Measurements from ENCODE around the gene SYCE1L. TPM values are rescaled to one million over a fixed set of nuclear protein-coding genes. Genes with fewer than 3 reads are reported as not detected.

SYCE1L gene
- total RNA-seq, 1 experiment from 2014 or later, result 9.9 TPM

- no peak overlapping the region for H2BK12ac ChIP-seq (ENCODE audit: insufficient read length, low read depth, low read length)
- no peaks in the 10 kb centered on the region for H3K9me3 ChIP-seq (ENCODE audit: control insufficient read depth, low read depth, low read length)
- peaks cover 8% of the 10 kb centered on the region for H3K23me2 ChIP-seq (ENCODE audit: insufficient read length, low read depth, low read length, poor library complexity, severe bottlenecking)
- H3K27me3 ChIP-seq (ENCODE audit: insufficient read depth, low read length), result no peaks in the 10 kb centered on the region; the same call in 1 of the 2 replicates
- Mint-ChIP-seq H3K27me3 (ENCODE audit: low read depth) (no peaks in the 10 kb centered on the region), H3K27ac (no peak overlapping the region), H3K36me3 (ENCODE audit: insufficient read depth in 1 of 3, low read depth in 3 of 3) (peaks cover 19 to 59% (median 50%) of the 10 kb centered on the region in 3 experiments), H3K4me3 (no peak overlapping the region), H3K9me3 (no peaks in the 10 kb centered on the region), H3K4me1 (peaks cover 12 to 19% of the 10 kb centered on the region in 2 experiments)
- WGBS (ENCODE audit: extremely low coverage, insufficient read length, low lambda C conversion rate), result no CpG with 5 or more reads among the region's 48 CpGs
- H2AFZ ChIP-seq (ENCODE audit: low read length), result no peak overlapping the region
- no peak overlapping the region for H4K8ac ChIP-seq (replicated peaks; ENCODE audit: insufficient read length, low read depth, low read length)
- H4K20me1 ChIP-seq (ENCODE audit: control insufficient read depth, insufficient read depth, insufficient read length), result no peaks in the 10 kb centered on the region
- no peak overlapping the region for H2BK20ac ChIP-seq (ENCODE audit: low read depth, low read length, poor library complexity, severe bottlenecking)
- no peak overlapping the region for H4K5ac ChIP-seq (ENCODE audit: insufficient read length, low read depth, low read length)
- no peak overlapping the region for H3K56ac ChIP-seq (ENCODE audit: insufficient read length, low read depth, low read length)
- H3K23ac ChIP-seq (ENCODE audit: insufficient read length, low read depth, low read length), result no peak overlapping the region
- H3K9ac ChIP-seq (ENCODE audit: extremely low read depth, insufficient read length, low read length), result no peak overlapping the region
- H3K18ac ChIP-seq (ENCODE audit: insufficient read length, low read depth, low read length), result no peak overlapping the region
- no peak overlapping the region for H2BK15ac ChIP-seq (ENCODE audit: low read depth, low read length)
- no peak overlapping the region for H2BK5ac ChIP-seq (ENCODE audit: insufficient read length, low read length)
- H3K27ac ChIP-seq (ENCODE audit: insufficient read length, low read depth, low read length), result no peak overlapping the region
- no peak for DNase-seq
- H3K79me2 ChIP-seq (ENCODE audit: insufficient read depth, low read length), result peaks cover 10% of the 10 kb centered on the region; the same call in 1 of the 2 replicates
- H3K79me1 ChIP-seq (ENCODE audit: insufficient read depth, low read depth, low read length, poor library complexity, severe bottlenecking), result peaks cover 11% of the 10 kb centered on the region
- no peak overlapping the region for H2BK120ac ChIP-seq (ENCODE audit: low read depth, low read length, poor library complexity, severe bottlenecking)
- H3K4me2 ChIP-seq (ENCODE audit: insufficient read depth, insufficient read length, low read length), result no peak overlapping the region
- H4K91ac ChIP-seq (ENCODE audit: insufficient read length, low read depth, low read length), result no peak overlapping the region
- TF ChIP-seq CTCF (conservative IDR thresholded peaks at IDR 0.05), result no peak
- H3K14ac ChIP-seq (ENCODE audit: insufficient read depth, low read length), result no peak overlapping the region
- H3K4ac ChIP-seq (ENCODE audit: low read depth, low read length), result no peak overlapping the region
- no peak overlapping the region for H2AK5ac ChIP-seq (ENCODE audit: insufficient read length, low read length)
- no peak overlapping the region for H3T11ph ChIP-seq (ENCODE audit: low read length)
- H3K4me1 ChIP-seq (ENCODE audit: insufficient read depth, low read length), result no peaks in the 10 kb centered on the region
Observed at GRCh38 chr16:77194295-77195231, 4.6 kb upstream of the SYCE1L start.

All from H9 (cell line).